Right lobe of liver (tissue), 4 donors: Measurements from ENCODE around the gene FUOM.

Experiments used
- CTCF ChIP-seq, 4 donors: fragments of 200-600 bp in 3 of 4; fragments of 450-650 bp in 1 of 4; IDR thresholded peaks; one replicate each; pipeline versions ENCODE4 v1.5.1 to v1.8.0; 2016 to 2022; ENCODE audit warnings: antibody characterized with exemption in 4 of 4, mild to moderate bottlenecking in 2 of 4
- POLR2A ChIP-seq: fragments of 450-650 bp; IDR thresholded peaks from one replicate; pipeline ENCODE4 v1.6.1; 2017; ENCODE audit warnings: antibody characterized with exemption, mild to moderate bottlenecking
- donor health status: DM: no; HTN: no; CAD: no.
- donor health status: DM: no; HTN: no; CAD: no.
- donor health status: DM: no; HTN: yes; CAD: no.

GRCh38 chr10:133362846-133363245 is 5.0 kb upstream of the FUOM start:
- TF ChIP-seq POLR2A (no peak), CTCF (IDR thresholded peaks at IDR 0.05) (no peak)
